Measurements from ENCODE around the gene CD151. TPM values are rescaled to one million over a fixed set of nuclear protein-coding genes. Genes with fewer than 3 reads are reported as not detected.

CD151 gene
- total and polyA plus RNA-seq, 10 donors = 38.0 to 142 (median 81.4) TPM

DNA sequence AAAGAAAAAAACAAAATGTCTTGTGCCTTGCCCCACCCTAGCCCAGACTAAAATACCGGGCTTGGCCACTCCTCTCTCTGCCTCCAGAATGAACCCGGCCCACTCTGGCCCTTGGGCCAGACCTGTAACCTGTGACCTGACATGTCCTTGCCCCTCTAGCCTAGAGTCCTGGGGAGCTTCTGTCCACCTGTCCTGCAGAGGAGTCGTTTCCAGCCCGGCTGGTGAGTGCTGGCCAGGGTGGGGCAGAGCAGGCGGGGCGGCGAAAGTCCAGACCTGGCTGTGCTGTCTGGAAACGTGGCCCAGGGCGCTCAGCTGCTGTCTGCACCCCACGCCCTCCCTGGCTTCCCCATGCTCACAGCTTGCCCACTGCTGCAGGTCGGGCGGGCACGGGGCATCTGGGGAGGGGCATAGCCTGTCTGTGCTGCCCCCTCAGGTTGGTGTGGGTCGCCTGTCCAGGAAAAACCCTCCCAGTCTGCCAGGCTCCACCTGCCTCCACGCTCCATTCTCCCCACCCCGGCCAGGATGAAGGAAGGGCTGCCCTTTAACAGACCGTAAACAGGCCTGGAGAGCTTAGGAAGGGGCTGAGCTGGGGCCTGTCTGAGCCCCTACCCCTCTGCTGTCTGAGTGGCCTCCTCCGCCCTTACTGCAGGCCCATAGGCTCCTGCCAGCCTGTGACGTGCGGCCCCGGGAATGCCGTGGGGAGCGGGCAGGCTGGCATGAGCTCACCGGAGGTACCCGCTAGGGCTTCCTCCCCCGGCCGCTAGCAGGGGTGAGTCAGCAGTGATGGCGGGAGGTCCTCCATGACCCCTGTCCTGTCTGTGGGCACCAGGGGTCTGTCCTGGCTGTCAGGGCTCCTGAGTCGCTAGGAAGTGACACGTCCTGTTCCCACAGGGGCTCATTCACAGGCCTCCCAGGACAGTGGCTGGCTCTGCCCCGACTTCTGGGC is 1.9 kb downstream of the CD151 start:
- intact Hi-C loops (cut with DNase I; ENCODE audit: low total_unique reads) = no loop called here

DNA sequence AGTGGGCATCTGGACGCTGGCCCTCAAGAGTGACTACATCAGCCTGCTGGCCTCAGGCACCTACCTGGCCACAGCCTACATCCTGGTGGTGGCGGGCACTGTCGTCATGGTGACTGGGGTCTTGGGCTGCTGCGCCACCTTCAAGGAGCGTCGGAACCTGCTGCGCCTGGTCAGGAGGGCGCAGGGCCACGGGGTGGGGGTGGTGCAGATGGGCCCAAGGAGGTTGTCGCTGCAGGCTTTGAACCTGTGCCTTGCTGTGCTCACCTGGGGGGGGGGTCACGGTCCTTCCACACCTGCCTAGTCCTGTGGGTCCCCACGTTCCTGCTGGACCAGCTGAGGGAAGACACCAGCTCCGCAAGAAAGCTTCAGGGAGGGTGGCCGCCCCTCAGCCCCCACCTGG is 3.5 kb downstream of the CD151 start:
- H3K9me3 ChIP-seq = no peaks in the 10 kb centered on the region
- WGBS, 5 donors = 91 to 97% (median 94%) methylated on average over 7 to 14 of the region's 14 CpGs
- H3K27ac ChIP-seq = peak overlapping the region in 1 of 8 donors; percentile 31
- intact Hi-C loops (cut with DNase I; ENCODE audit: low total_unique reads) = no loop called here
- H3K4me3 ChIP-seq = no peak overlapping the region
- peaks cover 0 to 42% (median 0%) of the 10 kb centered on the region in 7 donors for H3K27me3 ChIP-seq (replicated peaks in 1 of 7)
- peaks cover 27 to 96% (median 63%) of the 10 kb centered on the region in 6 donors for H3K4me1 ChIP-seq
- TF ChIP-seq POLR2A (IDR thresholded peaks at IDR 0.05) = no peak
- TF ChIP-seq, protein P1, sequence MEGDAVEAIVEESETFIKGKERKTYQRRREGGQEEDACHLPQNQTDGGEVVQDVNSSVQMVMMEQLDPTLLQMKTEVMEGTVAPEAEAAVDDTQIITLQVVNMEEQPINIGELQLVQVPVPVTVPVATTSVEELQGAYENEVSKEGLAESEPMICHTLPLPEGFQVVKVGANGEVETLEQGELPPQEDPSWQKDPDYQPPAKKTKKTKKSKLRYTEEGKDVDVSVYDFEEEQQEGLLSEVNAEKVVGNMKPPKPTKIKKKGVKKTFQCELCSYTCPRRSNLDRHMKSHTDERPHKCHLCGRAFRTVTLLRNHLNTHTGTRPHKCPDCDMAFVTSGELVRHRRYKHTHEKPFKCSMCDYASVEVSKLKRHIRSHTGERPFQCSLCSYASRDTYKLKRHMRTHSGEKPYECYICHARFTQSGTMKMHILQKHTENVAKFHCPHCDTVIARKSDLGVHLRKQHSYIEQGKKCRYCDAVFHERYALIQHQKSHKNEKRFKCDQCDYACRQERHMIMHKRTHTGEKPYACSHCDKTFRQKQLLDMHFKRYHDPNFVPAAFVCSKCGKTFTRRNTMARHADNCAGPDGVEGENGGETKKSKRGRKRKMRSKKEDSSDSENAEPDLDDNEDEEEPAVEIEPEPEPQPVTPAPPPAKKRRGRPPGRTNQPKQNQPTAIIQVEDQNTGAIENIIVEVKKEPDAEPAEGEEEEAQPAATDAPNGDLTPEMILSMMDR (IDR thresholded peaks at IDR 0.05 in 8 of 11, conservative IDR thresholded peaks at IDR 0.05 in 3 of 11) = no peak
- TF ChIP-seq POLR2AphosphoS5 (IDR thresholded peaks at IDR 0.05) = peak in 2 of 3 donors; percentile 13 to 61
- peak; percentile 76 for DNase-seq
- peaks cover 0 to 54% (median 38%) of the 10 kb centered on the region in 6 donors for H3K36me3 ChIP-seq

More for the DNA sequence above, 1.9 kb downstream of the CD151 start:
- 25 to 47% (median 42%) methylated on average over 17 to 31 of the region's 31 CpGs for WGBS, 5 donors
- Histone ChIP-seq H3K27ac (peak overlapping the region in 6 of 8 donors; percentile 38 to 87 (median 80)), H3K4me1 (peaks cover 30 to 96% (median 65%) of the 10 kb centered on the region in 6 donors), H3K4me3 (peak overlapping the region in 4 of 8 donors; percentile 10 to 83 (median 63)), H3K9me3 (no peaks in the 10 kb centered on the region), H3K36me3 (peaks cover 0 to 39% (median 32%) of the 10 kb centered on the region in 6 donors), H3K27me3 (replicated peaks in 1 of 7) (peaks cover 0 to 58% (median 14%) of the 10 kb centered on the region in 7 donors)
- TF ChIP-seq POLR2A (IDR thresholded peaks at IDR 0.05) = no peak
- TF ChIP-seq POLR2AphosphoS5 (IDR thresholded peaks at IDR 0.05) = peak; percentile 56 to 84 (median 74)
- peak; percentile 78 for DNase-seq

DNA sequence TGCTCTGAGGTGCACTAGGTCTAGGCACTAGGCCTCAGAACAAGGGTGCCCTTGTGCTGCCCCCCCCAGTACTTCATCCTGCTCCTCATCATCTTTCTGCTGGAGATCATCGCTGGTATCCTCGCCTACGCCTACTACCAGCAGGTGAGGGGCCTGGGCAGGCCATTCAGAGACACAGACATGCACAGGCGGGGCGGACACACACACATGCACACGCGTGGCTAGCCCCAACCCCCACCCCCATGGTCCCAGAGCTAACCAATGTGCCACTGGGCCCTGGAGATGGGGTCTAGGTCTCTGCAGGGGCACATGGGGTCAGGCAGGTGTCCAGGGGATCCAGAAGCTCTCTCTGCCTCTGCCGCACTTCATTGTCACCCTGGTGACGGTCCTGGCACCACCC is 3.9 kb downstream of the CD151 start:
- no peak for TF ChIP-seq POLR2A (IDR thresholded peaks at IDR 0.05)
- TF ChIP-seq, protein P1 (IDR thresholded peaks at IDR 0.05 in 8 of 11, conservative IDR thresholded peaks at IDR 0.05 in 3 of 11) = no peak
- peak in 2 of 3 donors; percentile 1 to 3 for TF ChIP-seq POLR2AphosphoS5 (IDR thresholded peaks at IDR 0.05)
- H3K4me1 ChIP-seq = peaks cover 30 to 96% (median 64%) of the 10 kb centered on the region in 6 donors

DNA sequence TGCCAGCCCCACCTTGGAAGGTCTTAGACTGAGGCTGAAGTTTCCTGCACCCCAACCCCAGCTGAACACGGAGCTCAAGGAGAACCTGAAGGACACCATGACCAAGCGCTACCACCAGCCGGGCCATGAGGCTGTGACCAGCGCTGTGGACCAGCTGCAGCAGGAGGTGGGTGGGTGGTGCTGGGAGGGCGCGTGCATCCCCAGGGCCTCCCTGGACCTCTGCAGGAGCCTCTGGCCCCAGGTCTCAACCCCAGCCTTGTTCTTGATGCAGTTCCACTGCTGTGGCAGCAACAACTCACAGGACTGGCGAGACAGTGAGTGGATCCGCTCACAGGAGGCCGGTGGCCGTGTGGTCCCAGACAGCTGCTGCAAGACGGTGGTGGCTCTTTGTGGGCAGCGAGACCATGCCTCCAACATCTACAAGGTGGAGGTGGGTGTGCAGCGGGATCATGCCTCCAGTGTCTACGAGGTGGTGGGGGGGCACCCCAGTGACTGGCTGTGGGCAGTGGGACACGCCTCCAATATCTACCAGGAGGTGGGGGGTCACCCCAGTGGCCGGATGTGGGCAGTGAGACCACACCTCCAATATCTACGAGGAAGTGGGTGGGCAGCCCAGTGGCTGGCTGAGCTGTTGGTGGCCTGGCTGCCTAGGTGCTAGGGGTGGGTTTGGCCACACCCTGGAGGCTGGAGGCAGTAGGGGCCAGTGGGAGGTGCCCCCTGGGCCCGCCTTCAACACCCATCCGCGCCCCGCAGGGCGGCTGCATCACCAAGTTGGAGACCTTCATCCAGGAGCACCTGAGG is 4.6 kb downstream of the CD151 start:
- H3K27me3 ChIP-seq (replicated peaks in 1 of 7) = peaks cover 0 to 31% (median 0%) of the 10 kb centered on the region in 7 donors
- DNase-seq = no peak
- H3K36me3 ChIP-seq = peaks cover 0 to 54% (median 38%) of the 10 kb centered on the region in 6 donors
- H3K4me3 ChIP-seq = no peak overlapping the region
- TF ChIP-seq, protein P1 (IDR thresholded peaks at IDR 0.05 in 8 of 11, conservative IDR thresholded peaks at IDR 0.05 in 3 of 11) = no peak
- peak in 2 of 3 donors; percentile 37 to 58 for TF ChIP-seq POLR2AphosphoS5 (IDR thresholded peaks at IDR 0.05)
- TF ChIP-seq POLR2A (IDR thresholded peaks at IDR 0.05) = no peak
- 78 to 85% (median 82%) methylated on average over 9 to 22 of the region's 22 CpGs for WGBS, 5 donors
- H3K9me3 ChIP-seq = no peaks in the 10 kb centered on the region
- intact Hi-C loops (cut with DNase I; ENCODE audit: low total_unique reads) = no loop called here
- peaks cover 26 to 94% (median 61%) of the 10 kb centered on the region in 6 donors for H3K4me1 ChIP-seq
- H3K27ac ChIP-seq = peak overlapping the region in 1 of 8 donors; percentile 16

More for the DNA sequence above, 3.9 kb downstream of the CD151 start:
- Histone ChIP-seq H3K4me3 (no peak overlapping the region), H3K36me3 (peaks cover 0 to 54% (median 38%) of the 10 kb centered on the region in 6 donors), H3K27ac (no peak overlapping the region), H3K9me3 (no peaks in the 10 kb centered on the region), H3K27me3 (replicated peaks in 1 of 7) (peaks cover 0 to 38% (median 0%) of the 10 kb centered on the region in 7 donors)
- intact Hi-C loops (cut with DNase I; ENCODE audit: low total_unique reads) = no loop called here
- DNase-seq = no peak
- 81 to 91% (median 88%) methylated on average over 8 to 9 of the region's 9 CpGs for WGBS, 5 donors

All from spleen (tissue), 11 donors.